IPS-NIHi11 (cell line): ENCODE results near the gene PRM3.

Experiments
- DNase-seq: peaks from one replicate; pipeline ENCODE4 v3.0.0; 2012; ENCODE audit warnings: mixed read lengths, low spot score

Gene PRM3

DNA sequence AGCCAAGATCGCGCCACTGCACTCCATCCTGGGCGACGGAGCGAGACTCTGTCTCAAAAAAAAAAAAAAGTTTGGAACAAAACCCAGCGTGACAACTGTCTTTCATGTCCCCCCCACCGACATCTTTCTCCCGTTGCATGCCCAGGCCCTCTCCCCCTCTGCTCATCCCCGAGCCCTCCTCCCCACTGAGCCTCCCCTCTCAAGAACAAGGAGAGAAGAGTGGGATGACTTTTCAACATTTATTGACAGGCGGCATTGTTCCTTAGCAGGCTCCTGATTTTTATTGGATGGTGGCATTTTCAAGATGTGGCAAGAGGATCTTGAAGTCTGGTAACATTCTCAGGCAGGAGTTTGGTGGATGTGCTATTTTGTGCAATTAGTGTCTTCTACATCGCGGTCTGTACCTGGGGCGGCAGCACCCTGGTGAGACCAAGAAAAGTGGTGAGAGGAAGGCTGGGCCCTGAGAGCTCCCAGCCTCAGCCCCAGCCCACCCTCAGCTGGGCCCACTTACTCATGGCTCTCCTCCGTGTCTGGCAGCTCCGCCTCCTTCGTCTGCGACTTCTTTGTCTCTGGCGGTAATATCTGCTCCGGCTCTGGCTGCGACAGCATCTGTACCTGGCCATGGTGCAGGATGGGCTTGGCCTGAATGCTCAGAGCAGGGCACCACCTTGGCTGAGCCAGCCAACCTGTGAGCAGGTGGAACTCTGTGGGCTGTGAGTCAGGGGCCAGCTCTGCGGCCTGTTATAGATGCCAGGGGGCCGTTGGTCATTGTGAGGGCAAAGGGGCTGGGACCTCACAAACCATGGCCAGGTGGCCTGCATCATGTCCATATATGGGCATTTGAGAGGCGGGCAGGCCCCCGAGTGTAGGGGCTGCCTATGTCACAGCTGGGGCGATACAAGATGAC, 7.4 kb upstream of the PRM3 start, which contains the start of gene PRM1:
Gene PRM1, minus strand, starts transcription at position 715 of the 907 bp plus-strand sequence. Its CDS starts 92 bp downstream, at position 623.
- peak; percentile 33 for DNase-seq

- no peak for DNase-seq
Observed at GRCh38 chr16:11278681-11279628, 5.5 kb upstream of the PRM3 start.

DNA sequence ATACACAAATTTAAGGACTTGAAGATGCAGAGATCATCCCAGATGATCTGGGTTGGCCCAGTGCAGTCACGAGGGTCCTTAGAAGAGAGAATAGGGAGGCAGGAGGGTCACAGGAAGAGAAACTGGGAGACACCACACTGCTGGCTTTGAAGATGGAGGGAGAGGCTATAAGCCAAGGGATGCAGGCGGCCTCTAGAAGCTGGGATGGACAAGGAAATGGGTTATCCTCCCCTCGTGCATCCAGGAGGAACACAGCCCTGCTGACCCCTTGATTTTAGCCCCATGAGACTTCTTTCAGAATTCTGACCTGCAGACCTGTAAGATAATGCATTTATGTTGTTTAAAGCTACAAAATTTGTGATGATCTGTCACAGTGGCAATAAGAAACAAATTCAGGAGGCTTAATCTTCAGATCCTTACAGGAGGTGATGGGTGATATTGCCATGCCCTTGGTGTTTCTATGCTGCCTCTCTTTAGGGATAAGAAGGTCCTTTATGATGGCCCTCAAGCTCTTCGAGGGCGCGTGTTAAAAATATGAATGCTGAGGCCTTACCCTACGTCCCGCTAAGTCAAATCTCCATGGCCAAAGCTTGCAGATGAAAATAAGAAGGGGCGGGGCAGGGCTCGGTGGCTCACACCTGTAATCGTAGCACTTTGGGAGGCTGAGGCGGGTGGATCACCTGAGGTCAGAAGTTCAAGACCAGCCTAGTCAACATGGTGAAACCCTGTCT, 4.3 kb upstream of the PRM3 start:
- no peak for DNase-seq

- no peak for DNase-seq
Observed at GRCh38 chr16:11276896-11277593, 3.6 kb upstream of the PRM3 start.

DNA sequence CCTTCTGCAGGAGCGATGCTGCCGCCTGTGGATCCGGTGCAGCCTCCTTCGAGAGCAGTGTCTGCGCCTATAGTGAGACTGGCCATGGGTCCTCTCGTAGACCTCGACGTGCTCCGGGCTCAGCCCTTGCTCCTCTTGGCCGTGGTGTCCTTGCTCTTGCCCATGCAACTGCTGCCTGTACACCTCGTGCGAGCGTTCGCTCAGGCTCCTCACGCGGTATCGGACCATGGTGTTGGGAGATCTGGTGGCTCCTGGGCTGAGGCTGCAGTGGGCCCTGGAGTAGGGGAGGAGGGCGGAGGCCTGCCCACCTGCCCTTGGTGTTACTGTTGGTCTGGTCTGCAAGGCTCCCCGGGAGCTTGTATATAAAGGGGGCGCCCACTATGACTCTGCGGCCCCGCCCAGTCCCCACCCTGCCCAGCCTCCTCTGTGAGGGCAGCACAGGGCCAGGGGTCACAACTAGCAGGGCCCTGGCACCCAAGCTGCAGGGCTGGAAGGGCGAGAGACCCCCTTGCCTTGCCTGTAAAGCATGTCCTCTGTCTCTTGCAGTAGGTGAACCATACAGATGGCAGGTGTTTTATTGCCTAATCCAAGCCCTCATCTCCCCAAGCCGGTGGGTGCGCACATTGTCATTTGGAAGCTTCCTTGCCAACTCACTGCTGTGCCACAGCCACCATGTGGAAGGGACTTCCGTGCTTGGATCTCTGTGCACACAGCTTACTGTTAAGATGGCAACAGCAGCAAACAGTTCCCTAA, 2.9 kb upstream of the PRM3 start, which contains the start of gene PRM2:
Gene PRM2, minus strand, starts transcription at position 338 of the 753 bp plus-strand sequence. Its CDS starts 110 bp downstream, at position 228.
- DNase-seq: no peak

GRCh38 chr16:11274964-11275363, 1.5 kb upstream of the PRM3 start:
- DNase-seq: no peak

- peak; percentile 29 for DNase-seq
Observed at GRCh38 chr16:11273721-11274324, 394 bp upstream of the PRM3 start.

GRCh38 chr16:11272484-11272883, 945 bp downstream of the PRM3 start:
- no peak for DNase-seq

DNA sequence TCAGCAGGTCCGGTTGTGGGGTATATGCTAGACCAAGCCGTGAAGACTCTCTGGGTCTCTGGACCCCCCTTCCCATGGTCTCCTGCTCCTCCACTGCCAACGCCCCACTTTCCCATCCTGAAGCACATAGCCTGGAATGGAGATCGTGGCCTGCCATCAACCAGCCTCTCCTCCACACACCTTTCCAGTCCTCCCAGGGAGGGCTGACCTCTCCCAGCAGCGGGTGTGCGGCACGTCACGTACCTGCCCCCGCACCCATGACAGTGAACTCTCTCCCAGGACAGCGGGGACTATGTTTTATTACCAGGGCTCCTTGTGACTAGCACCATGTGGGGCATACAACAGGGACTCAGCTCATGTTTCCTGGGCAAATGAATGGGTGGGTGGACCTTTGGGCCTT, 1.8 kb downstream of the PRM3 start:
- DNase-seq: no peak

DNA sequence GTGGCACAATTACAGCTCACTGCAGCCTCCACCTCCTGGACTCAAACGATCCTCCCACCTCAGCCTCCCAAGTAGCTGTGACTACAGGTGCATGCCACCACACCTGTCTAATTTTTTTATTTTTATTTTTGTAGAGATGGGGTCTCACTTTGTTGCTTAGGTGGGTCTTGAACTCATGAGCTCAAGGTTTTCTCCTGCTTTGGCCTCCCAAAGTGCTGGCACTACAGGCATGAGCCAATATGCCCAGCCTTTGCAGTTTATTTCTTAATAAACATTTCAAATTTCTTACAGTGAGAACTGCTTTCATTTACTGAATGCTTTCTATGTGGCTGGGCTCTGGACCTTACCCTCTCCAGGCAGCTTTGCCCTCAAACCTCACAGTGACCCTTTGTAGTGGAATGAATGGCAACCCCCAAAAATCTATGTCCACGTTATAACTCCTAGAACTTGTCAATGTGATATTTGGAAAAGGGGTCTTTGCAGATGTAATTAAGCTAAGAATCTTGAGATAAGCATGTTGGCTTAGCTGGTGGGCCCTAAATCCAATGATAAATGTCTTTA, 2.7 kb downstream of the PRM3 start:
- DNase-seq: no peak

DNA sequence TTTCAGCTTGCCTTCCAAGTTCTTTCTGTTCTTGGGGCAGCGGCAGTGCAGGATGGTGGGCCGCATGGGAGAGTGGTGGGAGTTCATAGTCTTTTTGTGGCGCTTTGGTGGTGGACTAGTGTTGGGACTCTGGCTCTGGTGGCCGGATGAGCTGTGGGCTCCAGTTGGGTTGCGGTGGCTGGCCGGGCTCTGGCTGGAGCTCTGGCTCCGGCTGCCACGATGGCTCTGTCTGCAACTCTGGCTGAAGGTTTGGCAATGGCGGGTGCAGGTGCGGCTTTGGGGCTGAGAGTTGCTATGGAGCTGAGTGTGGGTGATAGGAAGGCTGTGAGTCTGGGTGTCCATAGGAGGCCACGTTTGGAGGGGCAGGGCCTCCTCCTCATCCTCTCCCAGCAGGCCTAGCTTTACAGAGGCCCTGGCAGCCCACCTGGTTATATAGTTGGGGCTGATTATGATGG, 4.5 kb downstream of the PRM3 start, which contains the start of gene TNP2:
Gene TNP2, minus strand, starts transcription at position 405 of the 455 bp plus-strand sequence. Its CDS starts 63 bp downstream, at position 342.
- no peak for DNase-seq

DNA sequence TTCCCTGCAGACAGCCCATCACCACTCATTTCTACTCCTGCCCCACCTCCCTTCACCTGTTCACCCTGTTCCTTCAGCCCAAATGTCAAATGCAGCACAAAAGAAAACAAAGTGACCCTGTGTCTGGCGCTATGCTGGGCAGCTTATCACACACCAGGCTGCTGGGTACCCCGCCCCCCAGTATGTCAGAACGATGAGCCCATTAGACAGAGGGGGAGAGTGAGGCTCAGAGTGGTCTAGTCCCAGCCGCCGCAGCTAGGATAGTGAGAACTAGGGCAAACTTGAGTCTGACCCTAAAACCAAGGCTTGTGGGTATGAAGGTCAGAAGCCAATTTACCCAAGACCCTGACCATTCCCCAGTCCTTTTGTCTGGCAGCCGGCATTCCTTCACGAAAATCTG, 8.3 kb downstream of the PRM3 start:
- DNase-seq: no peak

DNA sequence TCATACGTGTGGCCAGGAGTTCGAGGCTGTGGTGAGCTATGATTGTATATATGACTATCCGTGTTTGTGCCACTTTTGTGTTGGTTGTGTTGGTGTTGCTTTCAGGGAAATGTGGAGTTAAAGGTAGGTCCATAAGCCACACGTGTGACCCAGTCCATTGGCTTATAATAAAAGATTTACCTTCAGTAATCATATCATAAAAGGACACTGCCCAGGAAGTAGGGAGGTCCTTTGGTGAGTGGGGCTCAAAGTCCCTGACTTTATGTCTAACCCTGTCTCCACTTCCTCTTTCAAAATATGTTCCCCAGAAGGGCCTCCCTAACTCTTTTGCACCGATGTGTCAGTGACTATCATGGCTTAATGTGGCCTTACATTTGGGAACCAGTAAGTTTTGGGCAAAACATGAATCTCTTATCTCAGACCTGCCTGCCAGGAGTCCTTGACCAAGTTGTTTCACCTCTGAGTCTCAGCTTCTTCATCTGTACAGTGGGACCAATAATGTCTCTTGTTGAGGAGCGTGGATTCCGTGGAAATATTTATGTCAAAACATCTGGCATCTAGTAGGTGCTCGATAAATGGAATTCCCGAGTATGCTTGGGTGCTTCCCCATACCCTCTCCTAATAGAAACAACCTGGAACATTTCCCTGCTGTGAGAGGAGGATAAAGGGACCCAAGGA, 9.1 kb downstream of the PRM3 start:
- DNase-seq: no peak

- DNase-seq: no peak
Observed at GRCh38 chr16:11263737-11264136, 9.7 kb downstream of the PRM3 start.

DNA sequence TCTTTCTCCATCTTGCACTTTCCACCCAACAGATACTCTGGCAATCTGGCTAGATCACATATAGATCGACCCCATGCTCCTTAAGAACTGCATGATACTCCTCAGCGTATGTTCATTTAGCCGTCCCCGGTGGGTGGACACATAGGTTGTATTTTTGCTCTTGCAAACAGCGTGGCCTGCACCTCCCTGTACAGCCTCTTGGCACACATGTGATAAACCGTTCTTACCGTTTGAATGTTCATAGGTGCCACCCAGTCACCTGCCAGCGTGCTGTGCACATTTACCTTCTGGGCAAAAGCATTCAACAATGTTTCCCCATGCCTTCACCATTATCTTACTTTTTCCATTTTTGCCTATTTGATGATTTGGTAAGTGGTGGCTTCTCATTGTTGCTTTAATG, 10.5 kb downstream of the PRM3 start:
- DNase-seq: no peak

- DNase-seq: no peak
Observed at GRCh38 chr16:11260596-11260966, 12.8 kb downstream of the PRM3 start.

DNA sequence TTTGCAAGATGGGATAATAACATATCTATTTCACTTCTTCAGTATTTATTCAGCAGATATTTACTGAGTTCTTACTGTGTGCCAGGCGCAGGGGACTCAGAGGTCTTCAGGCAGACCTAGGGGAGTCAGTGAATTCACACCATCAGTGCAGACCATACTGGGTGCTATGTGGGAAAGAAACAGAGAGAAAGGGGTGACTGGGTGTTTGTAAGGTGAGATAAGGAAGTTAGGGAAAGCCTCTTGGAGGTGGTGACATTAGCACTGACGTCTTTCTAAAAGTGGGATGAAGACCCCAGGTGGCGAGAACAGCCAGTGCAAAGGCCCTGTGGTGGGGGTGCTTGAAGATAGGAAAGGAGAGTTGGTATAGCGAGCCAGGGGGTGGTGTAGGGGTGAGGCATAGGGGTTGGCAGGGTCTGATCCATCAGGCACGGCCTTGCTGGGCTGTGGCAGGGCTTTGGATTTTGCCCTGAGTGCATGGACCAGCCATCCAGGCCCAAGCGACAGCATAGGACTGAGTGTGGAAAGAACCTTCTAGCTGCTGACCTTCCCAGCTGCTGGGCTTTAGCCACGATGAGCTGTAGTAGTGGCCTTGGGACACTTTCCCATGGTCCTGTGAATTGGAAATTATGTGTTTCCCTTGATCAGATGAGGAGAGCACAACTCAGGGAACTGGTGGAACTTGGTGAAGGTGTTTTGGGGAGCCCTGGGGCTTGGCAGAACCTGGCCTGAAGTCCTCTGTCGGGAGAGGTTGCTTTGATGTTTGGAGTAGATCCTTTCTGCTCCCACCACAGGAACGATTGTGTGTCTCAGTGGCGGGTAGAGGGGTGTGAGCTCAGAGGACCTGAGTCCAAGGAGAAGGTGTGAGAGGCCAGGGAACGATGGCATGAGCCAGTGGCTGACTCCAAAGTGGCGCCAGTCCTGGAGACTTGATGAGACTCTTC, 13.5 kb downstream of the PRM3 start:
- DNase-seq: no peak
